HG03565 (cell line): Measurements from ENCODE around the gene UMODL1.
"Not testable (repeated sequence)": the region's sequence is repeated elsewhere in the genome, so short reads cannot be mapped to it uniquely, and the experiment has no call there.

Experiments
- ATAC-seq: cut with Tn5 transposase; IDR thresholded peaks from one replicate; pipeline ENCODE4 v1.9.1; 2021; ENCODE audit warnings: mild to moderate bottlenecking, moderate library complexity; ENCODE audit not compliant: unreplicated experiment

Gene UMODL1

DNA sequence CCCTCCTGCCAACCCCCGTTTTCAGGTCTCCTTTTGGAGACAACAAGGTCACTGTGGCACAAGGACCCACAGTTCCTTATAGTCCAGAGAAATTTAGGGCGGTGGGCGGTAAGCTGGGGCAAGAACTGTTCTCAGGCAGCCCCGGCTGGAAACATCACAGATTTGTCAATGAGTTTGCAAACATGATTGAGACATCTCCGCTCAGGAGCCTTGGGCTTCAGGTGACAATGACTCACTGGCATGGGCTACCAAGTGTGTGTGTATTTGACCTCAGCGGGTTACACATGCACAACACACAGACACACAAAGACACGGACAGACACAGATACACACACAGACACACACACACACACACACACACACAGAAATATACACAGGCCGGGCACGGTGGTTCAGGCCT lies 89.6 kb downstream of the UMODL1 start:
- no peak for ATAC-seq

DNA sequence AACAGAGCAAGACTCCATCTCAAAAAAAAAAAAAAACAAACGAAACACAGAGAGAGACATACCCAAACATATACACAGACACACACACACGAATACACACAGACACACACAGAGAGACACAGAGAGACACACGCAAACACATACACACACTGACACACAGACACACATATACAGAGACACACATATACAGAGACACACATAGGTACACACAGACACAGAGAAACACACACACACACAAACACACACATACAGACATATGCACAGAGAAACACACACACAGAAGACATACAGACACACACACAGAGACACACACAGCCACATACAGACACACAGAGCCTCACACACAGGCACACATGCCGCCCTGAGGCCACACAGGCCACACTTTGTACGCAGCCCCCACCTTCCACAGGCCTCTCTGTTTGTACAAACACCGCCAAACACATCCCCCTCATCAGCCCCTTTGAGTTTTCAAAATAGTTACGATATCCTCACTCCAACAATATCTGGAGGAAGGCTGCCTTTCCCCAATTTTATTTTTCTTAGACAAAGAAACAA lies 90.4 kb downstream of the UMODL1 start:
- ATAC-seq: no peak

DNA sequence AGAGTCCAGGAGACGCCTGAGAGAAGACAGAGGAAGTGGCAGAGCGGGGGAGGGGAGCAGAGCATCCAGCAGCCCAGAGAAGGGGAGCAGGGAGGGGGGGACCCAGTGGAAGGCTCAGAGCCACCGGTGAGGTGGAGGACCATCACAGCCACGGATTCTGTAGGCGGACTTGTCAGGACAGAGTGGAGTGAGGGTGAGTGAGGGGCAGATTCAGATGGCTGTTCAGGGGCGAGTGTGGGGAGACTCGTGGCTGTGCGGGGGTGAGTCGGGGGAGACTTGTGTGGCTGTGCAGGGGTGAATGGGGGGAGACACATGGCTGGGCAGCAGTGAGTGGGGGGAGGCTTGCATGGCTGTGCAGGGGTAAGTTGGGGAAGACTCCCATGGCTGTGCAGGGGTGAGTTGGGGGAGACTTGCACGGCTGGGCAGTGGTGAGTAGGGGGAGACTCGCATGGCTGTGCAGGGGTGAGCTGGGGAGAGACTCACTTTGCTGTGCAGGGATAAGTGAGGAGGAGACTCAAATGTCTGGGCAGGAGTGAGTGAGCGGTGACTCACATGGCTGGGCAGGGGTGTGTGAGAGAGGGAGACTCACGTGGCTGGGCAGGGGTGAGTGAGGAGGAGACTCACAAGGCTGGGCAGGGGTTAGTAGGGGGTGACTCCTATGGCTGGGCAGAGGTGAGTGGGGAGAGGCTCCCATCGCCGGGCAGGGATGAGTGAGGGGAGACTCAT lies 91.0 kb downstream of the UMODL1 start:
- no peak for ATAC-seq

DNA sequence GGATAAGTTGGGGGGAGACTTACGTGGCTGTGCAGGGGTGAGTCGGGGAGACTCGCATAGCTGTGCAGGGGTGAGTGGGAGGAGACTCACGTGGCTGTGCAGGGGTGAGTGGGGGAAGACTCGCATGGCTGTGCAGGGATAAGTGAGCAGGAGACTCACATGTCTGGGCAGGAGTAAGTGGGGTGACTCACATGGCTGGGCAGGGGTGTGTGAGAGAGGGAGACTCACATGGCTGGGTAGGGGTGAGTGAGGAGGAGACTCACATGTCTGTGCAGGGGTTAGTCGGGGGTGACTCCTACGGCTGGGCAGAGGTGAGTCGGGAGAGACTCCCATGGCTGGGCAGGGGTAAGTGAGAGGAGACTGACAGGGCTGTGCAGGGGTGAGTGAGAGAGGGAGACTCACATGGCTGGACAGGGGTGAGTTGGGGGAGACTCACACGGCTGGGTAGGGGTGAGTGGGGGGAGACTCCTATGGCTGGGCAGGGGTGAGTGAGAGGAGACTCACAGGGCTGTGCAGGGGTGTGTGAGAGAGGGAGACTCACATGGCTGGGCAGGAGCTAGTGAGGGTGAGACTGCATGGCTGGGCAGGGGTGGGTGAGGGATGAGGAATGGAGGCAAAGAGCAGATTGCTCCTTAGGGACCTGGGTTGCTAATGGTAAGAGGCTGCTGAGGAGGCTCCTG lies 91.9 kb downstream of the UMODL1 start:
- no peak for ATAC-seq

DNA sequence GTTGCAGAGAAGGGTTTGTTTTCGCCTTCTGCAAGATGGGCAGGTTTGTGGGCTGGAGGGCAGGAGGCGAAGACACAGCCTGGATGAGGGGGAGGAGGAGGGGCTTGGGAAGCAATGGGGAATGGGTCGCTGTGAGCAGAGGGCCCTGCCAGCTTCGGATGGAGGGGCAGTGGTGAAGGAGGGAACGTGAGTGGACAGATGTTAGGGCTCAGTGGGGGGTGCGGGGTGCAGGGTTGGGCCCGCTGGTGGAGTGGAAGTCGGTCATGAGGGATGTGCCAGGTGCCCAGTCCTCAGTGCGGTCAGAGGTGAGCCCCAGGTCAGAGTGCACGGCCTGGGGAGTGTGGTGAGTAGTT lies 92.4 kb downstream of the UMODL1 start:
- ATAC-seq: no peak

DNA sequence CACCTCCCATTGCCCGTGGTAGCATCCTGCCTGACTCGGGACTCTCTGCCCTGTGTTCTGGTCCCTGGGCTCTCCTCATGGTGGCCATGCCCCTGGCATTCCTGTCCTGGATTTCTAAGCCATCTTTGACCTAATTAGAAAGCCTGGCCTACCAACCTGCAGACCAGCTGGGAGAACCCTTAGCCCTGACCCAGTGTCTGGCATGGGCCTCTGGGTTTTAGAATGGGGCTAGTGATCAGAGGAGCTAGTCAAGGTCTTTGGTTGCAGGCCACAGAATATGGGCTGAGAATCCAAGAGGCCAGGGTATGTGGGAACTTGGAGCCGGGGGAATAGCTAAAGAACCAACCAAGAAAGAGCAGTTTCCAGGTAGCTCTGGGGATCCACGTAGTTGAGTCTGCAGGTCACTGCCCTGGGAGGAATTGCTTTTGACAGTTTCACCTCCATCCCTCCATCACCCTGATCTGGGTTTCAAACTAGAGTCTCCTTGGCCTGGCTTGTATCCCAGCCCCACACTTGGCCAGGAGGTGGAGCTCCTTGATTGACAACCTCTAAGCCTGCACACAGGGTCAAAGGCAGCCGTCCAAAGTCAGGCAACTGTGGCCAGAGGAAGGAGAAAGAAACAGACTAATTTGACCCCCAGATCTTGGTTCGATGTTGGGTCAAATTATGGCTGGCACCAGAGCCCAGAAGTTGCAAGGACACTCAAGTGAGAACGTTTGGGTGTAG lies 93.1 kb downstream of the UMODL1 start:
- no peak for ATAC-seq

DNA sequence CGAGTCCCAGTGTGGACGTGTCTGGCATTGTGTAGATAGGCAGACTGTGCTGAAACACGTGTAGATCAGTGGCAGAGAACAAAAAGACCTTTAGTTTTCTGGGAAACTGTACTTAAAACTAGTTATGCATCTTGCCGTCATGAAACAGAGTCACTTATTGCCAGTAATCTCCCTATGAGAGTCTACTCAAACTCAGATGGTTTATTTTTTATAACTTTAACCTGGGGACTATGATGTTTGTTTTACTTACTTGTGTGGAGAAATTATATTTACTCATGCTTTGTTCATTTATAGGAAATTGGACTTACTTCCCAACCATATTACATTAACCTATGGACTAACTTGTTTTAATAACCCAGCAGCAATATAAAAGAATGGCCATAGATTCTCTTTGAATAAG lies 93.7 kb downstream of the UMODL1 start:
- ATAC-seq: no peak

DNA sequence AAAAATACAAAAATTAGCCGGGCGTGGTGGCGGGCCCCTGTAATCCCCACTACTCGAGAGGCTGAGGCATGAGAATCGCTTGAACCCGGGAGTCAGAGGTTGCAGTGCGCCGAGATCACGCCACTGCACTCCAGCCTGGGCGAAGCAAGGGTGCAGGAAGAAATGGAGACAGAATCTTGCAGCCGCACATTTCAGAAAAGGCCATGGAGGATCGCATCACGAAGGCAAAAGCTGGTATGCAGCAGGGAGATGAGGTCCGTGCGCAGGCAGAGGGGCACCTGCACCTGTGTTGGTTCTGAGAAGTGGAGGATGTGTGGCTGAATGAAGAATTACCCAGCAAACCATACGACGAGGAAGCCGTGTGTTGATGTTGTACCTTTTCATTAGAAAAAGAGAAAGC lies 94.8 kb downstream of the UMODL1 start:
- no peak for ATAC-seq

DNA sequence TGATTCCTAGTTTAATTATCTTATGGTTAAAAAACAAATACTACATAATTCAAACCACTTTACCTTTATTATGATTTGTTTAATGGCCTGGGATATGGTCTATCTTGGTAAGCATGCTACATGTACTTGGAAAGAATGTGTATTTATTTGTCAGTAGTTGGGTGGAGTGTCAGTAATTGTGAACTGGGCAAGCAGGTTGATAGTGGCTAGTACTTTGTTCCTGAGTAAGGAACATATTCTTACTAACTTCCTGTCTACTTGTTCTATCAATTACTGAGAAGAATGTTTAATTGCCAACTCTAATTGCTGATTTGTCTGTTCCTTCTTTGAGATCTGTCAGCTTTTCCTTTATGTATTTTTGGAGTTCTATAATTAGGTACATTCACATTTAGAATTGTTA lies 98.6 kb downstream of the UMODL1 start:
- ATAC-seq: no peak

DNA sequence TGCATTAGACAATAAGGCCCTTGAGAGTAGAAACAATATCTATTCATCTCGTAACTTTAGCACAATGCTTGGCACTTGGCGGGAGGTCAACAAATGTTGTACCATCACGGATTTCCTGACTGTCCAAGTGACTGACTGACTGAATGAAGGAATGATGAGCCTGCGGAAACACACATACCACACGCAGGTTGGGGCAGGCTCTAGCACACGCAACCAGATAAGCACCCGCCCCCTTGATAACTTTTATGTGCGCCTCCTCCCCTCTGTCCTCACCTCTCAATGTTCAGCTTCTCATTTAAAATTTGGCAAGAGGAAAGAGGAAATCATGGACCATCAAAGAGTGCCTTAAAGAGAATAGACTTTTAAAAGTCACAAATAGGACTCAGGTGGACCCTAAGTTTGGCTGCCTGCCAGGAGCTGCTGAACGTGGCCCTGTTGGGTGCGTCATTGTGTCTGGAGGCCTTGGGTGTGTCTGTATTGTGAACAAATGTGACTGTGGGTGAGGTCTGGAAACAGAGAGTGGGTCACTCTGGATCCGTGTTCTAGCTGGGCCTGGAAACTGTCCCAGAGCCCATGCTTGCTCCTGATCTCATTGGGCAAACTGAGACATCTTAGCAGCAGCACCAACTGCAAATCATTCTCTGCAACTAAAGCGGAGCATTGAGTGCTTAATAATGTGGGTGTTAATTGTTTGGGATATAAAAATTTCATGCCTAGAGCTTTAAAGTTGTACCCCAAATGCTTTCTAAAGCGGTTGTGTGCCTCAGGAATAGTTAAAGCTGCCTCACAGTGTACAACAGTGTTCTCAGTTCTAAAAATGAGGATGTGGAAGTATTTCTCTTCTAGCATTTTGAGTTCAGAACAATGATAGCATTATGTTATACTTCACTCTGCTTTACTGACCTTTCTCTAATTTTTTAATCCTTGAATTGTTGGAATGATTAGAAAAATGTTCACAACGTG lies 100.3 kb downstream of the UMODL1 start:
- no peak for ATAC-seq

DNA sequence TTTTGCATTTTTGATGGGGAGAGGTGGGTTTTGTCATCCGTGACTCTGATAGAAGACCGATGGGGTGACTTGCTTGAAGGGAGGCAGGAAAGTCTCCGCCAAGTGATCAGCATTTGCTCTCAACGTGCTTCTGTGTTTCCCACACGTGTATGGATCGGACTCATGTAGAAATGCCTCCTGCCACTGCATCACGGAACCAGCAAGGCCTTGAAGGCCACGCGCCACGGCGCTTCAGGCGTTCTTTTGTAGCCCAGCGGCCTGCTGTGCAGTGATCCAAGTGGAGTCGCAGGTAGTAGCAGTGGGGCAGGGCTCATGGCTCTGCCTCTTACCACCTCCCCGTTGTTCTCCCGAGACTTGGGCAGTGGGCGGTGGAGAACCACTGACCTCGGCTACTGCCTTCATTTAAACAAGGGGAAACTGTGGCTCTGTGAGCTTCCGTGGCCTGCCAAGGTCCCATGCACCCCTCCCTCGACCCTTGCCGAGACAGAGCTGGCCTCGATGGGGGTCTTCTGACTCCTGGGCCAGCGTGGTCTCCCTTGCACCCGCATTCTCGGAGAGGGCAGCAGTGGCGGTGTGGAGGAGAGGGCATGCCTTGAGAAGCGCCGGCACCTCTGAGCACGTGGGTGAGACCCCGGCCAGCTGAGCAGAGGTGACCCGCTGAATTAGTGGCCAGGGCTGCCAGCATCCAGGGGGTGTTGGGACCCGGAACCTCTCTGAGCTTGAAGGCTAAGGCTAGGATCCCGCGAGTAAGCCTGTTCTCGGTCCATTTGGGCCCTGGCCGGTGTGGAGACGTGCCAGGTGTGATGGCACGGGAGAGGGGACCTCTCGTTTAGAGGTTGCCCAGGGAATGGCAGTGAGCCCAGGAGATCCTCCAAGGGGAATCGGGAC lies 101.7 kb downstream of the UMODL1 start:
- no peak for ATAC-seq

DNA sequence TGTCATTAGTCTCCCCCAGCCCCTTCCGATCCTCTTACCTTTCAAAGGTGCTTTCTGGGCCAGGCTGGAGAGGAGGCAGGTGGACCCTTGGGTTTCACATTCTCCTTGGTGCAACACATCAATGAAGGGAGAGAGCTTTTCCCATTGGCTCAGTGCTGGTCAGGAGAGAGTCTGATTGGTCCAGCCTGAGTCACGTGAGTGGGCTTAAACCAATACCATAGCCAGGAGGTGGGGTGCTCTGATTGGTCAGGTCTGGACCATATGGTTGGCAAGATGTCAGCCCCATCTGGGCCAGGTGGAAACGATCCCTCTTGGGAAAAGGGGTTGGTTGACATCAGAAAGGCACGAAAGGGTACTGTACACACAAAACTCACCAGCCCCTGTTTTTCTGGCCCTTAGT lies 103.1 kb downstream of the UMODL1 start:
- no peak for ATAC-seq

DNA sequence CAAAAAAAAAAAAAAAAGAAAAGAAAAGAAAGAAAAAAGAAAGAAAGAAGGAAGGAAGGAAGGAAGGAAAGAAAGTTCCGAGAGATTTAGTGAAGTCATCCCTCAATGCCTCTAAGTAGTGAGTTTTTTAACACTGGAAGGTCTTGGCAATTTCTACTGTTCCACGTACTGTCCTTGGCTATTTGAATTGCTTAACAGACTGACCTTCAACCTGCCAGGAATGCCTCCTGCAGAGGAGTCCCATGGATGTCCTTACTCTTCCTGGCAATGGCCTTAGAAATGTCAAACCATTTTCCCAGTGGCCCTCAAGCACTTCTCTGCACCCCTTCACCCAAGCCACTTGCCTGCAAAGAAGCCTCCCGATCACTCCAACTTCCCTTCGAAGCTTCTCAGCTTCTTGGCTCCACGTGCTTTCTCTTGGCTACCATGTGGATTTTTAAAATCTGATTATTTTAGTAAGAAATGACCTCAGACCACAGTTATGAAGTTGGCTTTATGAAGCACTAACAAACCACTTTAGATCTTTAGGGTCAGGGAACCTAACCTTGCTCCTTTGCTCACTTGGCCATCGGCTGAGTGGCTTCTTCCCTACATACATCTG lies 104.1 kb downstream of the UMODL1 start:
- ATAC-seq: no peak

DNA sequence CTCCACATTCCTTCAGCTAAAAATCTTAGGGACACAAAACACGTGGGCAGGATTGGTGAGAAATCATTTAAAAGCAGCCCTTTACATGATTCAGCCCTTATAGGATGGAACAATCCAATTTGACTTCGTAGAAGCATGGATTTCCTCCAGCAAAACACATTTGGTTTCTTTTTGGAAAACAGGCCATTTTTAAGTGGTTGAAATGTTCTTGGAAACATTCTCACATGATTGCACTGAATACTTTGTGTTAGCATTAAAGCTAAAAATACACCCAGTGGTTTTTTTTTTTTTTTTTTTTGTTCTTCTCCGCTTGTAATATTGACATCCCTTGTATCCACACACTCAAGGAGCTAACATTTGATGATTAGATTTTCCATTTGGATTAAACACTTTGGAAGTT lies 105.7 kb downstream of the UMODL1 start:
- ATAC-seq: no peak

DNA sequence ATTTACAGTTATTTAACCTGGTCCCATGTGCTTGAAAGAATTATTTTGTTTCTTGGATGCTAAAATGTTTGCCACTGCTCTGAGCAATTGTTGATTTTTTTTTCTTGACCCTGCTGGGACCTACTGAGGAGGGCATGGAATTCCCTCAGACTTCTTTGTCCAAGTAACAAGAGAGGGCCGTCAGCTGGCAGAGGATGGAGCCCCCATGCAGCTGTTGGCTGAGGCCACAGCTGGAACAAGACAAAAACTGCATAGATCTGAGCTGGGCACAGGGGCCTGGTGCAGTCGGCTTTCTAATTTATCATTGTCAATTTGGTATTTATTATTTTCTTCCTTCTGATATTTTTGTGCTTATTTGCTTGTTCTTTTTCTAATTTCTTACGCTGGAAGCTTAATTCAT lies 108.2 kb downstream of the UMODL1 start:
- ATAC-seq: no peak

DNA sequence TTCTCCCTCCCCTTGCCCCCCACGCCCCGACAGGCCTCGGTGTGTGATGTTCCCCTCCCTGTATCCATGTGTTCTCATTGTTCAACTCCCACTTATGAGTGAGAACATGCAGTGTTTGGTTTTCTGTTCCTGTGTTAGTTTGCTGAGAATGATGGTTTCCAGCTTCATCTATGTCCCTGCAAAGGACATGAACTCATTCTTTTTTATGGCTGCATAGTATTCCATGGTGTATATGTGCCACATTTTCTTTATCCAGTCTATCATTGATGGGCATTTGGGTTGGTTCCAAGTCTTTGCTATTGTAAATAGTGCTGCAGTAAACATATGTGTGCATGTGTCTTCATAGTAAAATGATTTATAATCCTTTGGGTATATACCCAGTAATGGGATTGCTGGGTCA lies 108.9 kb downstream of the UMODL1 start:
- ATAC-seq: not testable (repeated sequence)

DNA sequence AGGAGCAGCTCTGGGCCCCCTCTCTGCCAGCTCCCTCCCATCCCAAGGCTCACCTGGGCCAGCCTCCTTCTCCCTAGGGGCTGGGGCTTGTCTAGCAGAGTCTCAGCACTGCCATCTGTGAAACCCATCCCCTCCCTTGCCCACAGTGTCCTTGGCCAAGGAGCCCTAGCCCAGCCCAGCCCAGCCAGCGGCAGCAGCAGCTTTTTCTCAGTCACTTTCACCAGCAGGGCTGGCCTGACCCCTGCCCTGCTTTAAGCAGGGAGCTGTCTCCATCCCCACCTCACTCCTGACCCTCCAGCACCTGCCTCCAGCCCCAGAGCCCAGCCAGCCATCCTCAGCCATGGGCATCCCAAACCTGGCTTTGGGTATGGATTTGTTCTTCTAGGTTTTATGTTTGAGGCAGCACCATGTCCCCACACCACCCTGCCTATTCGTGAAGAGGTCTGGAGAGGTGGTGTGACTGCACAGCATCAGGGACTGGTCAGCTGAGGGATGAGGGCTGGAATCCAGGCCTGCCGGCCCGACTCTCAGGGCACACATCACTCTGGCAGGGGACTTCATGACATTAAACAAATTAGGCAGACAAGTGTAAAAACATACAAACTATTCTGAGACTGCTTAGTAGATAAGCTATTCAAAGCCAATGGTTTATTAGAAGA lies 111.7 kb downstream of the UMODL1 start:
- no peak for ATAC-seq

DNA sequence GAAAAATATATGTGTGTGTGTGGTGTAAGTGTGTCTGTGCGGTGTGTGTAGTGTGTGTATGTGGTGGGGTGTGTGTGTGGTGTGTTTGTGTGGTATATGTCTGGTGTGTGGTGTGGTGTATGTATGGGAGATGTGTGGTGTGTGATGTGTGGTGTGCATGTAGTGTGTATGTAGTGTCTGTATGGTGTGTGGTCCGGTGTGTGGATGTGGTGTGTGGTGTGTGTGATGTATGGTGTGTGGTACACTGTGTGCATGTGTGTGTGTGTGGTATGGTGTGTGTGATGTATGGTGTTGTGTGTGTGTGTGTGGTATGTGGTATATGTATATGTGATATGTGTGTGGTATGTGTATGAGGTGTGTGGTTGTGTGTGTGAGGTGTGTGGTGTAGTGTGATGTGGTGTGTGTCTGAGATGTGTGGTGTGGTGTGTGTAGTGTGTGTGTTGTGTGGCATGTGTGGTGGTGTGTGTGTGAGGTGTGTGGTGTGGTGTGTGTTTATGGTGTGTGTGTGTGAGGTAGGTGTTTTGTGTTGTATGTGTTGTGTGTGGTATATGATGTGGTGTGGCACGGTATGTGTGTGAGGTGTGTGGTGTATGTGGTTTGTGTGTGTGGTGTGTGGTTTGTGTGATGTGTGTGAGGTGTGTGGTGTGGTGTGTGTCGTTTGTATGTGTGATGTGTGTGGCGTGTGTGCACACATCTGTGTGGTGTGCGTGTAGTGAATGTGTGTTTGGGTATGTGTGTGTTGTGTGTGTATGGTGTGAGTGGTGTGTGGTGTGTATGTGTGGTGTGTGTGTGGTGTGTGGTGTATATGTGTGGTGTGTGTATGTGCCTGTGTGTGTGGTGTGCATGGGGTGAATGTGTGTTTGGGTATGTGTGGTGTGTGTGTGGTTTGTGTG lies 112.5 kb downstream of the UMODL1 start:
- no peak for ATAC-seq
